ENCODE data around the gene ZNF430.

DNA sequence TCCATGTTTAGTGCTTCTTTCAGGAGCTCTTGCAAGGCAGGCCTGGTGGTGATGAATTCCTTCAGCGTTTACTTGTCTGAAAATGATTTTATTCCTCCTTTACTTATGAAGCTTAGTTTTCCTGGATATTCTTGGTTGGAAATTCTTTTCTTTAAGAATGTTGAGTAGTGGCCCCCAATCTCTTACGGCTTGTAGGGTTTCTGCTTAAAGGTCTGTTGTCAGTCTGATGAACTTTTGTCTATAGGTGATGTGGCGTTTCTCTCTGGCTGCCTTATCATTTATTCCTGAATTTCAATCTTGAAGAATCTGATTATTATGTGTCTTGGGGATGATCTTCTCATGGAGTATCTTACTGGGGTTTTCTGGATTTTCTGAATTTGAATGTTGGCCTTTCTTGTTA lies 26.0 kb downstream of the ZNF430 start:
- TF ChIP-seq, protein P1, sequence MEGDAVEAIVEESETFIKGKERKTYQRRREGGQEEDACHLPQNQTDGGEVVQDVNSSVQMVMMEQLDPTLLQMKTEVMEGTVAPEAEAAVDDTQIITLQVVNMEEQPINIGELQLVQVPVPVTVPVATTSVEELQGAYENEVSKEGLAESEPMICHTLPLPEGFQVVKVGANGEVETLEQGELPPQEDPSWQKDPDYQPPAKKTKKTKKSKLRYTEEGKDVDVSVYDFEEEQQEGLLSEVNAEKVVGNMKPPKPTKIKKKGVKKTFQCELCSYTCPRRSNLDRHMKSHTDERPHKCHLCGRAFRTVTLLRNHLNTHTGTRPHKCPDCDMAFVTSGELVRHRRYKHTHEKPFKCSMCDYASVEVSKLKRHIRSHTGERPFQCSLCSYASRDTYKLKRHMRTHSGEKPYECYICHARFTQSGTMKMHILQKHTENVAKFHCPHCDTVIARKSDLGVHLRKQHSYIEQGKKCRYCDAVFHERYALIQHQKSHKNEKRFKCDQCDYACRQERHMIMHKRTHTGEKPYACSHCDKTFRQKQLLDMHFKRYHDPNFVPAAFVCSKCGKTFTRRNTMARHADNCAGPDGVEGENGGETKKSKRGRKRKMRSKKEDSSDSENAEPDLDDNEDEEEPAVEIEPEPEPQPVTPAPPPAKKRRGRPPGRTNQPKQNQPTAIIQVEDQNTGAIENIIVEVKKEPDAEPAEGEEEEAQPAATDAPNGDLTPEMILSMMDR (IDR thresholded peaks at IDR 0.05), result no peak
- TF ChIP-seq POLR2A (IDR thresholded peaks at IDR 0.05), result no peak
- TF ChIP-seq EP300 (IDR thresholded peaks at IDR 0.05), result no peak
- no peak for TF ChIP-seq POLR2AphosphoS5 (IDR thresholded peaks at IDR 0.05)

All from sigmoid colon (tissue), 4 donors.